Gastroesophageal sphincter (tissue), 4 donors: ENCODE results near the gene NLGN1. TPM values are rescaled to one million over a fixed set of nuclear protein-coding genes. Genes with fewer than 3 reads are reported as not detected.

Source experiments
- ATAC-seq: fragments of 150-250 bp; one replicate; pipeline ENCODE4 v1.9.1; 2016; ENCODE audit warnings: mild to moderate bottlenecking, moderate library complexity
- H3K27ac ChIP-seq, 4 donors: fragments of 200-600 bp; sonication (generic) in 3 of 4; 1 replicate in 3 of 4; 2 replicates in 1 of 4; pipeline ENCODE4 v1.5.1; 2016 to 2019
- H3K27me3 ChIP-seq: fragments of 200-600 bp; sonication (generic); one replicate; pipeline ENCODE4 v1.5.1; 2019
- H3K36me3 ChIP-seq, 2 donors: fragments of 200-600 bp; sonication (generic); one replicate each; pipeline ENCODE4 v1.5.1; 2019; ENCODE audit warnings: control low read depth in 1 of 2
- H3K4me1 ChIP-seq, 3 donors: fragments of 200-600 bp; sonication (generic); 1 replicate in 2 of 3; 2 replicates in 1 of 3; pipeline ENCODE4 v1.5.1; 2016 to 2019; ENCODE audit warnings: control low read depth in 2 of 3
- H3K4me3 ChIP-seq, 2 donors: fragments of 200-600 bp; sonication (generic); one replicate each; pipeline ENCODE4 v1.5.1; 2019; ENCODE audit warnings: mild to moderate bottlenecking in 1 of 2, moderate library complexity in 1 of 2
- H3K9me3 ChIP-seq, 3 donors: fragments of 200-600 bp; sonication (generic); one replicate each; pipeline ENCODE4 v1.5.1; 2017 to 2019; ENCODE audit warnings: control low read depth in 2 of 3
- CTCF ChIP-seq, 4 experiments: fragments of 200-600 bp in 2 of 4; fragments of 450-650 bp in 2 of 4; sonication (generic) in 1 of 4; IDR thresholded peaks; one replicate each; pipeline ENCODE4 v1.5.1; 2017 to 2019; ENCODE audit warnings: antibody characterized with exemption in 4 of 4, mild to moderate bottlenecking in 2 of 4, moderate library complexity in 2 of 4
- EP300 ChIP-seq: sonication (generic); formaldehyde crosslinking; IDR thresholded peaks from one replicate; pipeline ENCODE4 v1.6.1; 2017; ENCODE audit warnings: antibody characterized with exemption, mild to moderate bottlenecking
- POLR2A ChIP-seq, 2 donors: fragments of 450-650 bp; IDR thresholded peaks; one replicate each; pipeline ENCODE4 v1.6.1; 2017; ENCODE audit warnings: antibody characterized with exemption in 2 of 2, mild to moderate bottlenecking in 2 of 2, moderate library complexity in 1 of 2
- POLR2AphosphoS5 ChIP-seq: sonication (generic); formaldehyde crosslinking; IDR thresholded peaks from one replicate; pipeline ENCODE4 v1.6.1; 2017; ENCODE audit warnings: antibody characterized with exemption
- WGBS, 2 donors: methylation state at CpG; one replicate each; pipeline ENCODE4 v1.1.5; 2018; ENCODE audit warnings: low coverage in 1 of 2; 5-methylcytosine and 5-hydroxymethylcytosine counted together
- total RNA-seq, 4 donors: library from RNA; depleted of rRNA; stranded (reverse); fragments of >200 nt; gene quantifications; one replicate each; pipeline ENCODE4 v1.1.0, GENCODE V29; 2016

NLGN1 gene
- total RNA-seq, 4 donors from 2014 or later: 13.4 to 26.4 (median 24.0) TPM

GRCh38 chr3:173862701-173863100 is 465.2 kb downstream of the NLGN1 start:
- Histone ChIP-seq H3K36me3 (no peaks in the 10 kb centered on the region), H3K4me1 (no peaks in the 10 kb centered on the region), H3K4me3 (no peak overlapping the region), H3K9me3 (no peaks in the 10 kb centered on the region), H3K27ac (no peak overlapping the region), H3K27me3 (no peaks in the 10 kb centered on the region)
- ATAC-seq: no peak
- 78 to 91% methylated on average over 1 of the region's 1 CpG for WGBS, 2 donors
- TF ChIP-seq CTCF (IDR thresholded peaks at IDR 0.05): no peak
- TF ChIP-seq POLR2A (IDR thresholded peaks at IDR 0.05): no peak
- no peak for TF ChIP-seq EP300

- Histone ChIP-seq H3K9me3 (no peaks in the 10 kb centered on the region), H3K27ac (no peak overlapping the region), H3K36me3 (no peaks in the 10 kb centered on the region), H3K27me3 (no peaks in the 10 kb centered on the region), H3K4me1 (no peaks in the 10 kb centered on the region), H3K4me3 (no peak overlapping the region)
- TF ChIP-seq POLR2A (IDR thresholded peaks at IDR 0.05) (no peak), EP300 (no peak), POLR2AphosphoS5 (no peak), CTCF (IDR thresholded peaks at IDR 0.05) (no peak)
- 90 to 100% methylated on average over 2 of the region's 2 CpGs for WGBS, 2 donors
- ATAC-seq: no peak
Measured at GRCh38 chr3:173863551-173863950, 466.0 kb downstream of the NLGN1 start.

DNA sequence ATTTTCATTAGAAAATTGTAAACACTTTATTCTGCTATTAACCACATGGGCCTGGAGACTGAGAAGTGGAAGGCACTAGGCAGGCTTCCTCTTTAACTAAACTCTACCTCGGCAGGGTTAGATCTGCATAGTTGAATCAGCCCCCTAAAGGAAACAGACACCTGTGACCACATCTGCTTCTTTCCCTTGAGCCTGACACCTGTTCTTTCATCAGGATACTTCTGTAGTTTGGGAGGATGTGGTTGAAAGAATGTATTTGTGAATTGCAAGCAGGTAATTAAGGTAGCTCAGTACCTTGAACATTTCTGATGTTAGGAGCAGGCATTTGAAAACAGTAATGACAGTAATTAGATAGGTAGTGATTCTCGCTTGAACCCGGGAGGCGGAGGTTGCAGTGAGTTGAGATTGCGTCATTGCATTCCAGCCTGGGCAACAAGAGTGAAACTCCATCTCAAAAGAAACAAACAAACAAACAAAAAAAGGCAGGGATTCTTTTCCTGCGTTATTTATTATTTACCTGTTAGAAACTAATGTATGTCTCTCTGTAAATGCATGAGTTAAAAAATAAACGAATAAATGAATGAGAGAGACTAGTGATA is 468.5 kb downstream of the NLGN1 start:
- H3K27me3 ChIP-seq: no peaks in the 10 kb centered on the region
- H3K27ac ChIP-seq: no peak overlapping the region
- H3K4me1 ChIP-seq: no peaks in the 10 kb centered on the region
- no peaks in the 10 kb centered on the region for H3K9me3 ChIP-seq
- no peak for ATAC-seq
- no peak for TF ChIP-seq POLR2AphosphoS5
- TF ChIP-seq POLR2A (IDR thresholded peaks at IDR 0.05): no peak
- no peak for TF ChIP-seq CTCF (IDR thresholded peaks at IDR 0.05)
- no peak for TF ChIP-seq EP300
- 78 to 79% methylated on average over 6 to 7 of the region's 7 CpGs for WGBS, 2 donors
- H3K36me3 ChIP-seq: no peaks in the 10 kb centered on the region
- no peak overlapping the region for H3K4me3 ChIP-seq

GRCh38 chr3:173869766-173870165 is 472.2 kb downstream of the NLGN1 start:
- ATAC-seq: no peak
- TF ChIP-seq POLR2A (IDR thresholded peaks at IDR 0.05): no peak
- TF ChIP-seq CTCF (IDR thresholded peaks at IDR 0.05): no peak
- no peak for TF ChIP-seq POLR2AphosphoS5
- no peak for TF ChIP-seq EP300
- H3K27ac ChIP-seq: no peak overlapping the region
- 68 to 76% methylated on average over 3 of the region's 3 CpGs for WGBS, 2 donors
- H3K9me3 ChIP-seq: no peaks in the 10 kb centered on the region
- H3K4me1 ChIP-seq: no peaks in the 10 kb centered on the region
- no peaks in the 10 kb centered on the region for H3K27me3 ChIP-seq
- no peak overlapping the region for H3K4me3 ChIP-seq
- H3K36me3 ChIP-seq: no peaks in the 10 kb centered on the region

DNA sequence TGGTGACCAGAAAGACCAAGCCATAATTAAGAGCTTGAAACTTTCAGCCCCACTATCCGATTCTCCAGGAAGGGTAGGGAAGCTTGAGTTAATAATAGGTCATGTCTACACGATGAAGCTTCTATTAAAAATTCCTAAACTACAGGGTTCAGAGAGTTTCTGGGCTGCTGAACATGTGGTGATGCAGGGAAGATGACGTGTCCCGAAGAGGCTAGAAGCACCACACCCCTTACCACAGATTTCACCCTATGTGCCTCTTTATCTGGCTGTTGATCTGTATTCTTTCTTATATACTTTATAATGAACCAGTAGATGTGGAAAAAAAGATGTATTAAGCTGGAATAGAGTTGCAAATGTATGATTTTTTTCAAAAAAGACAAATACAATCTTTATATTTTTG is 473.4 kb downstream of the NLGN1 start:
- H3K9me3 ChIP-seq: no peaks in the 10 kb centered on the region
- no peak for ATAC-seq
- H3K36me3 ChIP-seq: no peaks in the 10 kb centered on the region
- no peak for TF ChIP-seq POLR2AphosphoS5
- no peak for TF ChIP-seq EP300
- TF ChIP-seq CTCF (IDR thresholded peaks at IDR 0.05): no peak
- TF ChIP-seq POLR2A (IDR thresholded peaks at IDR 0.05): no peak
- H3K27me3 ChIP-seq: no peaks in the 10 kb centered on the region
- no peak overlapping the region for H3K4me3 ChIP-seq
- no peaks in the 10 kb centered on the region for H3K4me1 ChIP-seq
- WGBS, 2 donors: 85 to 94% methylated on average over 4 of the region's 4 CpGs
- no peak overlapping the region for H3K27ac ChIP-seq
